T-helper 9 cell (primary cell): ENCODE results near the gene MAGI3.
"Not testable (repeated sequence)": the region's sequence is repeated elsewhere in the genome, so short reads cannot be mapped to it uniquely, and the experiment has no call there.

ENCODE experiments used
- DNase-seq: peaks from one replicate; pipeline ENCODE4 v3.0.0-alpha.2; 2020

MAGI3 gene

DNA sequence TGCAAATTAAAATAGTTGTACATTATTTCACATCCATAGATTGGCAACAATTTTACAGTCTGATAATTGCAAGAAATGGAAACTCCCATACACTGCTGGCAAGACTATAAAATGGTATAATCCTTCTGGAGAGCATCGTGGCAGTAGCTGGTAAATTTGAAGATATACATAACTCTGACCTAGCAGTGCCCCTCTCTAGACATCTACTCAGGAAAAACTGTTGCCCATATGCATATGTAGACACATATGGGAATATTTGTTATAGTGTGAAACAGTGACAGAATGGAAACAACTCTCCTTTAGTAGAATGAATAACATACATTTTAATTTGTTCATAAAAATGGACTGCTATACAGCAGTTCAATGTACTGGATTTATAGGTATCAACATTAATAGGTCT is 191.8 kb downstream of the MAGI3 start:
- DNase-seq: no peak

DNA sequence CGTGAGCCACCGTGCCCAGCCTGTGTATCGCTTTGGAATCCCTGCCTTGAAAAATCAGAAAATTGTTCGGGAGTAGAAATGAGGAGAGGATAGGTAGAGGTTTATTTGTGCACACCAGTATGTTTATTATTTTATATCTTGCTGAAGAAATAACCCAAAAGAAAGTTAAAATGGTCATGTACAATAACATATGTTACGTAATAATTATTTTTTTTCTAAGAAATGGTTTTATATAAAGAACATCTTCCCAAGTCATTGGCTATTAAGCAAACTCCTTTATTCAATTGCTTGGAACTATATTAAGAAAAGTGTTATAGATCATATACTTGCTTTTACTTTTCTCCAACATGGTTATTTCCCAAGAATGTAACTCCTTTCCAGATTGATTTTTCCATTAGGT is 197.2 kb downstream of the MAGI3 start:
- DNase-seq: no peak

DNA sequence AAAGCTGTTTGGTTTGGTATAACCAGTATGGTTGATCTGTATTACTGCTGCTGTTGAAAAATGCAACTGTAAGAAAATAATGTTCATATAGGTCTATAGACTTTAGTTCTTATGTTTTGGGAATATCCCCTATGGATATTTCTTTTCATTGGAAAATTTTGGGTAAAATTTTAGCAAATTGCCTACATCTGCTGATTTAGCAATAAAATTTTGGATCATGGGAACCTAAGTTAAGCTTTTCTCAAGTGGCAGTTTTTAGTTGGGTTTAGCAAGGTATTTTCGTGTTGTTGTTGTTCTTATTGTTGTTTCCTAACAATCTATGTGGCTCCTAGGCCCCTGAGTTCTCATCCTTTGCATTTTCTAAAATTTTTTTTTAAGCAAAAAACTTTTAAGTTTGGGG is 201.9 kb downstream of the MAGI3 start:
- DNase-seq: no peak

- DNase-seq: no peak
These were observed 203.4 kb downstream of the MAGI3 start for GRCh38 chr1:113593550-113594297.

DNA sequence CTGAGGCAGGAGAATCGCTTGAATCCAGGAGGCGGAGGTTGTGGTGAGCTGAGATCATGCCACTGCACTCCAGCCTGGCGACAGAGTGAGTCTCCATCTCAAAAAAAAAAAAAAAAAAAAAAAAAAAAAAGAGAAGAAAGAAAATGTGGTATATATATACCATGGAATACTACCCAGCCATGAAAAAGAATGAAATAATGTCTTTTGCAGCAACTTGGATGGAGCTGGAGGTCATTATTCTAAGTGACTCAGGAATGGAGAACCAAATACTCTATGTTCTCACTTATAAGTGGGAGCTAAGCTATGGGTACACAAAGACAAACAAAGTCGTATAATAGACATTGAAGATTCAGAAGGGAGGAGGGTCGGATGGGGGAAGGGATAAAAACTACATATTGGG is 214.2 kb downstream of the MAGI3 start:
- not testable (repeated sequence) for DNase-seq

- no peak for DNase-seq
These were observed 214.8 kb downstream of the MAGI3 start for GRCh38 chr1:113605146-113605545.

DNA sequence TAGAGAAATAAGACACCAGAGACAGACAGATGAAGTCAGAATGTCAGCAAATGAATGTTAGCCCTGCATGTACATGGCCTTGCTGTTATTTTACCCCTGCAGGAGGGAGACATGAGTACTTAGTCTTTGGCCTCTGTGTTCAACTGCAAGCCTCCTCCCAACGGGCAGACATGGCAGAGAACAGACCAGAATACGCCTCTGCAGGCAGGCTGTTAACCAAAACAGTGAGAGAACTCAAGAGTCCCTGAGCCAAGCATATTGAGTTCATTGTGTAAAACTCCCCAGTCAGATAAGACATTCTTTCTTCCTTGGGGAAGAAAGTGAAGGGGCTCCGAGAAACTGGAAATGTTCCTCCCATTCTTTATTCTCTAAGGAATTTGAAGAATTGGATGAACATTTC is 218.1 kb downstream of the MAGI3 start:
- no peak for DNase-seq

DNA sequence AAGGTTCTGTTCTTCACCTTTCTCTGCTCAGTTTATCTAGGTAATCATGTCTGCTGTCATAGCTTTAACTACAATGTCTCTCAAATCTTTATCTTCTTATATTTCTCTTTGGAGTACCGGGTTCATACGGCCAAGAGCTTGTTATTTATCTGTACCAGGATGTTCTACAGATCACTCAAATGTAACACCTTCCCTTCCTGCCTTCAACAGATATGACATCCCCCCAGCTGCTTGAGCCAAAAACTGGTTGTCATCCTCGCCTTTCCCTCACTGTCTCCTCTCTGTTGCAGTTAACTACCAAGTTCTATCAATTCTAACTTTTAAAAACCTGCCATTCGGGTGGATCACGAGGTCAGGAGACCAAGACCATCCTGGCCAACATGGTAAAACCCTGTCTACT is 220.1 kb downstream of the MAGI3 start:
- DNase-seq: no peak

- no peak for DNase-seq
These were observed 225.1 kb downstream of the MAGI3 start for GRCh38 chr1:113615425-113615824.

GRCh38 chr1:113616156-113616555 is 225.8 kb downstream of the MAGI3 start:
- DNase-seq: no peak

- DNase-seq: no peak
These were observed 227.3 kb downstream of the MAGI3 start for GRCh38 chr1:113617438-113618141.

DNA sequence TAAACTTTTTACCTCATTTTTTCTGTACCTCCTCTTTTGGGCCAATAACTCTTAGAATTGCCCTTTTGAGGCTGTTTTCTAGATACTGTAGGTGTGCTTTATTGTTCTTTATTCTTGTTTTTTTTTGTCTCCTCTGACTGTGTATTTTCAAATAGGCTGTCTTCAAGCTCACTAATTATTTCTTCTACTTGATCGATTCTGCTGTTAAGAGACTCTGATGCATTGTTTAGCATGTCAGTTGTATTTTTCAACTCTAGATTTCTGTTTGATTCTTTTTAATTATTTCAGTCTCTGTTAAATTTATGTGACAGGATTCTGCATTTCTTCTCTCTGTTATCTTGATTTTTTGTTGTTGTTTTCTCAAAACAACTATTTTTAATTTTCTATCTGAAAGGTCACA is 238.7 kb downstream of the MAGI3 start:
- DNase-seq: no peak

DNA sequence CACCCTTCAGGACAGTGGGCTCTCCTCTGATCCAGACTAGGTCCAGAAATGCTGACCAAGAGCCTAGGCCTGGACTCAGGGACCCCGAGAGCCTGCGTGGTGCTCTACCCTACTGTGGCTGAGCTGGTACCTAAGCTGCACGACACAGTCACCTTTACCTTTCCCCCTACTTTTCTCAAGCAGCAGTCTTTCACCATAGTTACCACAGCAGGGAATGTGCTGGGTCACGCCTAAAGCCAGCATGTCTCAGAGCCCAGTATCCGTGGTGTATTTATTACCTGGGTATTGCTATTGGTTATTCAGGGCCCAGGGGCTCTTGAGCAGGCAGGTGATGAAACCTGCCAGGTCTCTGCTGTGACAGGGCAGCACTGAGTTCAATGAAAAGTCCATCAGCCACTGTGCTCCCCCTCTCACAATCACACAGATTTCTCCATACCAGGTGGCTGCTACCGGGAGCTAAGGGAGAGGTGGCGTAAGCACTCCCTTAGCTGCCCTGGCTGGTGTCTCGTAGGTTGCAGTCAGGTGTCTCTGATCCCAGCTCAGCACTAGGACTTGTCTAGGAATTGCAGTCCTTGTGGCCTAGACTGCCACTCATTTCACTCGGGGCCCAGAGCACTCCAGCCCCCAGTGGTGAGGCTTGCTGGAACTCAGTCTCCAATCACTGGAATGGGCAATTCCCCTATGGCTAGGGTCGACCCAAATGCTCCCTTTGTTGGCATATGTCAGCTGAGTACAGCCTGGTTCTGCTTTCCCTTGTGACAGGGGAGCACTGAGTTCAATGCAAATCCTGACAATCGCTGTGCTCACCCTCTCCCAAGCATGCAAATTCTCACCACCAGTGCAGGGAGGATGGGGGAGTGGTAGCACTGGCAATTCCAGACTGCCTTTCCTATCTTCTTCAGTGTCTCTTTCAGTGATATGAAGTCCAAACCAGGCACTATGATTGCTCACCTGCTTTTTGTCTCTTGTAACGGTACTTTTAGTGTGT is 240.3 kb downstream of the MAGI3 start:
- DNase-seq: no peak

- DNase-seq: no peak
These were observed 251.1 kb downstream of the MAGI3 start for GRCh38 chr1:113641396-113641795.

GRCh38 chr1:113647164-113647563 is 256.8 kb downstream of the MAGI3 start:
- DNase-seq: no peak

DNA sequence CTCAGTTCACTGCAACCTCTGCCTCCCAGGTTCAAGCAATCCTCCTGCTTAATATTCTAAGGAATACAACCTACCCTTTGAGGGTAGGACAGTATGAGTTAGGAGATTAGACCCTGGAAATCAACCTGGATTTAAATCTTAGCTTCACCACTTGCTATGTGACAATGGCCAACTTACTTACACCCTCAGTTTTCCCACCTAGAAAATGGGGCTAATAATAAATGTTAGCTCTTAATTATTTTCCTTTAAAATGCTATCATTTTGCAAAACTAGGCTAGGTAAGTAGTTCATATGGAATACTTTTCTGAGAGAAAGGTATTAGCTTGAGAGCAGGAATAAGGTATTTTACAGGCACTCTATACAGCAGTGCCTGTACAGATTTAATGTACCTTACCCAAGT is 258.2 kb downstream of the MAGI3 start:
- DNase-seq: no peak

GRCh38 chr1:113652771-113653170 is 262.5 kb downstream of the MAGI3 start:
- DNase-seq: no peak

DNA sequence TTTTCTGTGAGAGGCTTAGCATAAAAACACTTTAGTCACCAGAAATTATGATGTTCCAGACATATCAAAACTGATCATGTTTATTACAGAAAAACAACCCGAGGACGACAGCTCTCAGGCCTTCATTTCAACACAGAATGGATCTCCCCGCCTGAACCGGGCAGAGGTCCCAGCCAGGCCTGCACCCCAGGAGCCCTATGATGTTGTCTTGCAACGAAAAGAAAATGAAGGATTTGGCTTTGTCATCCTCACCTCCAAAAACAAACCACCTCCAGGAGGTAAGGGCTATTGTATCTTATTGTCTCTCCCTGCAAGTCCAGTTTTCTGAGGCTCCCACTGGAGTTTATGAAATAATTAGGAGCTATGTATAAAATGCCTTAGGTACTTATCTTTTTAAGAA is 263.4 kb downstream of the MAGI3 start:
- DNase-seq: no peak

DNA sequence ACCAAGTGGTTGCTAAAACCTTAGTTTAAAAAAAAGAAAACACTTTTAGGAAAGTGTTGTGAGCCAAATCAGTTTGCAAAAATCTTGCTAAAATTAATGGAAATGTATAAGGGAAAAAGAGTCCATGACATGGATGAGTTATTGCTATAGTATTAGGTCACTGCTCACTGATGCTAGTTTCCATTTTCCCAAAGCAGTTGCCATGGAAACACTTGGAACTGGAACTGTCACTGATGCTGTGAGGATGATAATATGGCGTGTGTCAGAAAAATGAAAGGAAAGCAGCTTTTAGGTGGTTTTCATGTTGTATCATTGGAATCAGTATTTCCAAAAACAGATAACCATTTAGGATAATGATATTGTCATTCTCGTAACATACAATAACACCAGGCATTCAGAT is 264.6 kb downstream of the MAGI3 start:
- DNase-seq: no peak

DNA sequence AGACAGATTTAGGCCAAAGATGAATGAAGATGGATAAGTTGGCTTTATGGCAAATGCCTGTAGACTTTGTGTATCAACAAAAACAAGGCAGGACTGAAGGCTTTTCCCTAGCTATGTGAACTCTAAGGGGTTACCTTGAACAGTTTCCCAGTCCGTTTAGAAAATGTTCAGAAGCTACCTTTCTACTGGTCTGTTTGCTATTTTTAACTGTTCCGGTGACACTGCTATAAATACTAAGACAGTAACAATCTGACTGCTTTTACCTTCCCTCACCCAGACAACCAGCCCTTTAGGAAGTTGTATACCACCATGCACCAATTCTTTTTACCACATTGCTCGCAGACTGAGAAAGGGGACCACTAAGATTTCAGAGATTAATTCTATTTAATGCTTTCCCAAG is 266.8 kb downstream of the MAGI3 start:
- no peak for DNase-seq

DNA sequence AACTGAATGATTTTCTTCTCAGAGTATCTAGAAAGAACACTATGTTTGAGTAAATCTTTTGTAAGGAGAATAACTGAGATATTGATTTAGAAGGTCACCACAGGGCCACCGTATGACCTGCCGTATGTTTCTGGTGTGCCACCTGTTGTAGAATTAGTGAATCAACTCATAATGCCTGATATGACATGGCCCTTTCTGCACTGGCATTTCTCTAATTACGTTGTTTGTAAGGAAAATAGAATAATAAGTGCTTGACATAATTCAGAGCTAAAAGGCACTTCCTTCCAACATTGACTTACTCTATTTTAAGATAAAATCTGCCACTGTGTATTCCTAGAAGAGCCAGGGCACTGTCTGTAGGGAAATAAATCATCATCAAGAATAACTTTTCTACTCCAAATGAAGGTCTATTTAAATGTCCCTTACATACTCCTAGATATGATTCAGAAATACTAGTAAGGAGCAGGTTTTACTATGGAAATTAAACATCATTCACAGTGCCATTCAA is 267.3 kb downstream of the MAGI3 start:
- DNase-seq: no peak

DNA sequence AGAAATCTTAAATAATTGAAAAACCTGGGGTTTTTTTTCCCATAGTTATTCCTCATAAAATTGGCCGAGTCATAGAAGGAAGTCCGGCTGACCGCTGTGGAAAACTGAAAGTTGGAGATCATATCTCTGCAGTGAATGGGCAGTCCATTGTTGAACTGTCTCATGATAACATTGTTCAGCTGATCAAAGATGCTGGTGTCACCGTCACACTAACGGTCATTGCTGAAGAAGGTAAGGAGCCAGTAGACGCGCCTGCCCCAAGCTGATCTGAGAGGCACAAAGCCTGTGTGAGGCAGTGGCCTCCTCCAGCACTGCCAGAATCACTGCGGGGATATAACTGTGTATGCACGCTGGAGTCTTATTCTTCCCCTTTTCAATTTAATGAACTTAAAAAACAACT is 268.7 kb downstream of the MAGI3 start:
- no peak for DNase-seq

GRCh38 chr1:113659556-113659955 is 269.2 kb downstream of the MAGI3 start:
- DNase-seq: no peak
